HG03558 (cell line): Measurements from ENCODE around the gene ETV6.

Experiments used
- ATAC-seq: cut with Tn5 transposase; IDR thresholded peaks from one replicate; pipeline ENCODE4 v1.9.1; 2021; ENCODE audit warnings: moderate number of reproducible peaks; ENCODE audit not compliant: unreplicated experiment; ENCODE audit errors: extremely low read depth

The ETV6 gene

GRCh38 chr12:11815397-11815796, 165.9 kb downstream of the ETV6 start:
- ATAC-seq = no peak

GRCh38 chr12:11819643-11820042, 170.2 kb downstream of the ETV6 start:
- no peak for ATAC-seq

GRCh38 chr12:11820476-11820875, 171.0 kb downstream of the ETV6 start:
- no peak for ATAC-seq

GRCh38 chr12:11821386-11822080, 172.1 kb downstream of the ETV6 start:
- no peak for ATAC-seq

GRCh38 chr12:11822081-11822834, 172.8 kb downstream of the ETV6 start:
- ATAC-seq = no peak

GRCh38 chr12:11823043-11823442, 173.6 kb downstream of the ETV6 start:
- no peak for ATAC-seq

GRCh38 chr12:11823593-11823992, 174.1 kb downstream of the ETV6 start:
- ATAC-seq = no peak

- ATAC-seq = no peak
Measured at GRCh38 chr12:11824069-11824468, 174.6 kb downstream of the ETV6 start.

- ATAC-seq = no peak
Measured at GRCh38 chr12:11824736-11825135, 175.3 kb downstream of the ETV6 start.

- no peak for ATAC-seq
Measured at GRCh38 chr12:11825278-11825677, 175.8 kb downstream of the ETV6 start.

- ATAC-seq = no peak
Measured at GRCh38 chr12:11826574-11826973, 177.1 kb downstream of the ETV6 start.

- no peak for ATAC-seq
Measured at GRCh38 chr12:11827091-11828061, 177.9 kb downstream of the ETV6 start.

- no peak for ATAC-seq
Measured at GRCh38 chr12:11829764-11830194, 180.3 kb downstream of the ETV6 start.

GRCh38 chr12:11830307-11830801, 180.9 kb downstream of the ETV6 start:
- no peak for ATAC-seq

- no peak for ATAC-seq
Measured at GRCh38 chr12:11832093-11832492, 182.6 kb downstream of the ETV6 start.

GRCh38 chr12:11833174-11833895, 183.9 kb downstream of the ETV6 start:
- no peak for ATAC-seq

- ATAC-seq = no peak
Measured at GRCh38 chr12:11834104-11834812, 184.8 kb downstream of the ETV6 start.

- ATAC-seq = no peak
Measured at GRCh38 chr12:11834931-11835330, 185.5 kb downstream of the ETV6 start.
